Mesothelial cell of epicardium (in vitro differentiated cells): Measurements from ENCODE around the gene POM121L2. TPM values are rescaled to one million over a fixed set of nuclear protein-coding genes. Genes with fewer than 3 reads are reported as not detected.

Experiments
- DNase-seq, 2 experiments: peaks; one replicate each; pipeline ENCODE4 v3.0.0; 2021; ENCODE audit warnings: low spot score in 2 of 2; ENCODE audit not compliant: unreplicated experiment in 2 of 2
- H3K27ac Mint-ChIP-seq: 2 replicates; pipeline ENCODE4 v1.8.0; 2021; ENCODE audit warnings: mixed read lengths
- H3K27me3 Mint-ChIP-seq: 2 replicates; pipeline ENCODE4 v1.8.0; 2021; ENCODE audit warnings: low read depth, mixed read lengths
- H3K36me3 Mint-ChIP-seq: 2 replicates; pipeline ENCODE4 v1.8.0; 2021; ENCODE audit warnings: mixed read lengths
- H3K4me1 Mint-ChIP-seq: 2 replicates; pipeline ENCODE4 v1.8.0; 2021; ENCODE audit warnings: mixed read lengths
- H3K4me3 Mint-ChIP-seq: 2 replicates; pipeline ENCODE4 v1.8.0; 2021; ENCODE audit warnings: mild to moderate bottlenecking, moderate library complexity, mixed read lengths
- H3K9me3 Mint-ChIP-seq: 2 replicates; pipeline ENCODE4 v1.8.0; 2021; ENCODE audit warnings: mixed read lengths
- total RNA-seq: library from RNA; stranded (reverse); gene quantifications from 3 replicates; pipeline ENCODE4 v1.2.1, GENCODE V29; 2021
- TF ChIP-seq, protein P1 (sequence below): fragments of 200-600 bp; sonication (generic); IDR thresholded peaks from one replicate; pipeline ENCODE4 v1.5.0; 2021; ENCODE audit warnings: antibody characterized with exemption; ENCODE audit not compliant: unreplicated experiment

POM121L2 gene
- total RNA-seq, 1 donor from 2014 or later: not detected

DNA sequence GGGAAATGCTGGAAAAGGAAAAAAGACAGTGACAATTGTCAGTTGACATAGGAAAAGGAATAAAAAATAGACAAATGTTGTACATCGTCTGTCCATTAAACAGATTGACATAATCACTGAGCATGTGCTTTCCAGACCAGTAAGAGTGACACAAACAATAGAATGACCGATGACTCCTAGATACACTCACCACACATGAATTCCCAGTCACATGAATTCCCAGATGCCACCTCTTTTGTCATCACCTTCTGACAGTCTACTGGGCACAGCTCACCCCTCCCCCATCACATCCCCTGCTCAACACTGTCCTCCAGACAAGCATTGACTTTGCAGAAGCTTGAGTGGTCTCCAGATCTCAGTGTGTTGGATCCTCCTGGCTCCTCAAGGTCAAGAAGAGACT is 25.9 kb downstream of the POM121L2 start:
- Mint-ChIP-seq H3K4me1 (peaks cover 30% of the 10 kb centered on the region), H3K9me3 (no peaks in the 10 kb centered on the region), H3K27ac (no peak overlapping the region), H3K27me3 (peaks cover 48% of the 10 kb centered on the region), H3K36me3 (no peaks in the 10 kb centered on the region), H3K4me3 (no peak overlapping the region)
- no peak for DNase-seq
- TF ChIP-seq, protein P1, sequence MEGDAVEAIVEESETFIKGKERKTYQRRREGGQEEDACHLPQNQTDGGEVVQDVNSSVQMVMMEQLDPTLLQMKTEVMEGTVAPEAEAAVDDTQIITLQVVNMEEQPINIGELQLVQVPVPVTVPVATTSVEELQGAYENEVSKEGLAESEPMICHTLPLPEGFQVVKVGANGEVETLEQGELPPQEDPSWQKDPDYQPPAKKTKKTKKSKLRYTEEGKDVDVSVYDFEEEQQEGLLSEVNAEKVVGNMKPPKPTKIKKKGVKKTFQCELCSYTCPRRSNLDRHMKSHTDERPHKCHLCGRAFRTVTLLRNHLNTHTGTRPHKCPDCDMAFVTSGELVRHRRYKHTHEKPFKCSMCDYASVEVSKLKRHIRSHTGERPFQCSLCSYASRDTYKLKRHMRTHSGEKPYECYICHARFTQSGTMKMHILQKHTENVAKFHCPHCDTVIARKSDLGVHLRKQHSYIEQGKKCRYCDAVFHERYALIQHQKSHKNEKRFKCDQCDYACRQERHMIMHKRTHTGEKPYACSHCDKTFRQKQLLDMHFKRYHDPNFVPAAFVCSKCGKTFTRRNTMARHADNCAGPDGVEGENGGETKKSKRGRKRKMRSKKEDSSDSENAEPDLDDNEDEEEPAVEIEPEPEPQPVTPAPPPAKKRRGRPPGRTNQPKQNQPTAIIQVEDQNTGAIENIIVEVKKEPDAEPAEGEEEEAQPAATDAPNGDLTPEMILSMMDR: no peak

DNA sequence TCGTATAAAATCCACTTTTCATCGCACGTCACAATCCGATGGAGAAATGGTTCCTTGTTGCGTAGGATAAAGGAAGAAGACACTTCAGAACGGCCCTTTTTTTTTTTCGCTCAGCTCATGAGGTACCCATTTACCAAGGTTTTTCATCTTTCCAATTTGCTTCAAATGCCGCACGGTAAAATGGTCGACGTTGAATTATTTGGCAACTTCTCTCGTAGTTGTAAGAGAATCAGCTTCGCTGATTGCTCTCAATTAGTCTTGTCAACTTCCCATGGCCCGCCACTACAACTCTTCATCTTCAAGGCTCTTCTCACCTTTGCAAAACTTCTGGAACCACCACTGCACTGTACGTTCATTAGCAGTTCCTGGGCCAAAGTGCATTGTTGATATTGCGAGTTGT is 28.8 kb downstream of the POM121L2 start:
- Mint-ChIP-seq H3K4me3 (no peak overlapping the region), H3K27ac (no peak overlapping the region), H3K27me3 (peaks cover 20% of the 10 kb centered on the region), H3K9me3 (no peaks in the 10 kb centered on the region), H3K4me1 (peaks cover 17% of the 10 kb centered on the region), H3K36me3 (no peaks in the 10 kb centered on the region)
- DNase-seq: no peak
- TF ChIP-seq, protein P1: no peak

DNA sequence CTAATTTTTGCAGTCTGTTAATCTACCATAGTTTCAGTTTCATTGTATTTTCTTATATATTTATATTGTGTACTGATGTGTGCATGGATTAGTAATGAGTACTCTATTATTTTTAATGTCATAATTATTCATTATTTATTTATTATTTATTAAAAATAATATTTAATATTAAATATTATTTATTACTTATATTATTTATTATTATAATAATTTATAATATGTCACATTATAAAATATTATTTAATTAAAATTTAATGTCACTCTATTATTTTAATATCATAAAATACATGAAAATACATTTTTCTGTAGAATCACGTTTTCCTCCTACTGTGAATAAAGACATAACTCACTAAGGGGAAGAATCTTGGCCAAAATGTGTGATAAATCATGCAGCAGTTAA is 30.5 kb downstream of the POM121L2 start:
- H3K27me3 Mint-ChIP-seq: peaks cover 7% of the 10 kb centered on the region
- TF ChIP-seq, protein P1: no peak
- no peak for DNase-seq
- H3K4me3 Mint-ChIP-seq: peak overlapping the region; percentile 94
- H3K27ac Mint-ChIP-seq: no peak overlapping the region
- no peaks in the 10 kb centered on the region for H3K36me3 Mint-ChIP-seq
- H3K4me1 Mint-ChIP-seq: peaks cover 8% of the 10 kb centered on the region
- no peaks in the 10 kb centered on the region for H3K9me3 Mint-ChIP-seq

DNA sequence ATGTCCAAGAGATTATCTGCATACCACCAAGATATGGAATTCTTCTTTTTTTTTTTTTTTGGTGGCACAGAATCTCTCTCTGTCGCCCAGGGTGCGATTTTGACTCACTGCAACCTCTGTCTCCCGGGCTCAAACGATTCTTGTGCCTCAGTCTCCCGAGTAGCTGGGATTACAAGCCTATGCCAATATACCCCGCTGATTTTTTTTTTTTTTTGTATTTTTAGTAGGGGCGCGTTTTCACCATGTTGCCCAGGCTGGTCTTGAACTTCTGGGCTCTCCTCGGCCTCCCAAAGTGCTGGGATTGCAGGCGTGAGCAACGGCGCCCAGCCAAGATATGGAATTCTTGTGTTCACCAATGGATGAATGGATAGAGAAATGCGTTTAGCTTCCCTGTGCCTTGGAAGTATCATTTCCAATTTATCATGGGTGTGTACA is 31.0 kb downstream of the POM121L2 start:
- DNase-seq: no peak
- H3K27me3 Mint-ChIP-seq: peaks cover 5% of the 10 kb centered on the region
- TF ChIP-seq, protein P1: no peak
- H3K4me1 Mint-ChIP-seq: peaks cover 8% of the 10 kb centered on the region
- H3K27ac Mint-ChIP-seq: peak overlapping the region; percentile 78
- H3K4me3 Mint-ChIP-seq: peak overlapping the region; percentile 94
- H3K36me3 Mint-ChIP-seq: no peaks in the 10 kb centered on the region
- no peaks in the 10 kb centered on the region for H3K9me3 Mint-ChIP-seq

DNA sequence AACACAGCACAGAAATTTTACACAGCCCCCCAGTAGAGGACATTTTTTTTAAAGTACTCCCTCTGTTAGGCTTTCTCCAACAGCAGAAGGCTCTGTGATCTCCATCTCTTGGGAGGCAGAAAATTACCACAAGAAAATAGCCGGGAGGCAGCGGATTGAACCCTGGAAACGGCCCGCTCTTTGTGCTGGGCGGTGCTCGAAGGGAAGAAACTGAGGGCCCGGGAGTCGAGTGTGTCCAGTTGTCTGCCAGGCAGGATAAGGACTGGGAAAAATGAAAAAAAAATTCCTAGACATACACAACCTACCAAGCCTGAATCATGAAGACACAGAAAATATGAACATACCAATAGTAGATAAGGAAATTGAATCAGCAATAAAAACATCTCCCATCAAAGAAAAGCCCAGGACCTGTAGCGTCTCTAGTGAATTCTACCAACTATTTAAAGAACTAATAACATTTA is 31.5 kb downstream of the POM121L2 start:
- Mint-ChIP-seq H3K4me3 (peak overlapping the region; percentile 94), H3K27ac (peak overlapping the region; percentile 78), H3K9me3 (no peaks in the 10 kb centered on the region), H3K36me3 (no peaks in the 10 kb centered on the region), H3K4me1 (peaks cover 8% of the 10 kb centered on the region), H3K27me3 (peaks cover 8% of the 10 kb centered on the region)
- TF ChIP-seq, protein P1: no peak
- DNase-seq: no peak

- Mint-ChIP-seq H3K27me3 (peaks cover 10% of the 10 kb centered on the region), H3K9me3 (no peaks in the 10 kb centered on the region), H3K36me3 (no peaks in the 10 kb centered on the region), H3K4me1 (peaks cover 8% of the 10 kb centered on the region), H3K27ac (peak overlapping the region; percentile 78), H3K4me3 (peak overlapping the region; percentile 94)
- TF ChIP-seq, protein P1: no peak
- peak in 1 of 2 experiments; percentile 67 for DNase-seq
Measured at GRCh38 chr6:27280064-27280539, 32.0 kb downstream of the POM121L2 start.
